ENCODE results near the gene PC. TPM values are rescaled to one million over a fixed set of nuclear protein-coding genes. Genes with fewer than 3 reads are reported as not detected.

Gene PC
- total and polyA plus RNA-seq, 2 donors (not counting 3 experiments of a cell fraction or from before 2014, with no cell fraction given): 5.5 to 17.5 TPM

DNA sequence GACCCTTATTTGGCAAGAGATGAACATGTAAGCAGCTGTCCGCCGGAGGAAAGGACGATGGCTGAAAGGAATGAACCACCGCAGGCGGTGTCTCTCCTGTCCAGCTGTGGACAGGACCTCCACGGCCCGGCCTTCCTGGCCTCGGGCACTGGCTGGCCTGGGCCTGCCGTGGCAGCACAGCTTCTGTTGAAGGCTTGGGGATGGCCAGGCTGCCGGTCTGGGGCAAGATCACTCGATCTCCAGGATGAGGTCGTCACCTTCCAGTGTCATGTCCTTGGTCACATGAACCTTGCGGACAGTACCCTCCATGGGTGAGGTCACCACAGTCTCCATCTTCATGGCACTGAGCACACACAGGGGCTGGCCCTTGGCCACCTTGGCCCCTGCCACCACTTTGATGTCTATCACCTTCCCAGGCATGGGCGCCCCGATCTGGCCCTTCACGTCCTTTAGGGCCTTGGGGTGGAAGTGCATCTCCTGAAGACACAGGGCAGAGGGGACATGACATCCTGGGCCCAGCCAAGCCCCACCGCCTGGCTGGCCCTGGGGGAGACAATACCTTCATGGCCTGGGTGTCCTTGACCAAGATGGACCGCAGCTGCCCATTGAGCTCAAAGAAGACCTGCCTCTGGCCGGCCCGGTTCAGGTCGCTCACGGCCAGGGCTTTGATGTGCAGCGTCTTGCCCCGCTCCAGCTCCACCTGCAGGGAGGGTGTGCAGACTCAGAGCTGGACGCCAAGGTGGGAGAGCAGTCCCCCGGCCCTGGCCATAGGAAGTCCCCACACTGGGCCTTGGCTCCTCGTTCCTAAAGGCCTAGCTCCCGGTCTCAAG, 109.3 kb downstream of the PC start:
- Histone ChIP-seq H3K27me3 (ENCODE audit: control insufficient read depth in 2 of 2, insufficient read depth in 2 of 2, low read length in 2 of 2) (no peaks in the 10 kb centered on the region), H2AFZ (ENCODE audit: low read depth, low read length) (no peak overlapping the region), H3K4me3 (replicated peaks in 1 of 3; ENCODE audit: insufficient read depth in 1 of 3, low read depth in 1 of 3, low read length in 3 of 3) (no peak overlapping the region), H3K4me2 (ENCODE audit: insufficient read depth, low read length) (no peak overlapping the region), H3K9me1 (replicated peaks; ENCODE audit: control insufficient read depth, extremely low read depth, insufficient read depth, low read length) (no peaks in the 10 kb centered on the region), H3K79me2 (ENCODE audit: control insufficient read depth, insufficient read depth, low read length) (peaks cover 18% of the 10 kb centered on the region), H3K4me1 (ENCODE audit: control insufficient read depth, extremely low read depth, insufficient read depth, low read length) (peaks cover 15% of the 10 kb centered on the region), H3K9me3 (replicated peaks; ENCODE audit: control insufficient read depth, insufficient read depth, low read length) (no peaks in the 10 kb centered on the region), H3K9ac (replicated peaks; ENCODE audit: extremely low read depth, insufficient read depth, low read length) (no peak overlapping the region), H3K27ac (ENCODE audit: insufficient read depth, low read depth, low read length) (no peak overlapping the region), H4K20me1 (replicated peaks; ENCODE audit: control insufficient read depth, extremely low read depth, insufficient read depth, low read length) (no peaks in the 10 kb centered on the region), H3K36me3 (ENCODE audit: control insufficient read depth in 2 of 2, extremely low read depth in 1 of 2, insufficient read depth in 2 of 2, low read length in 2 of 2) (peaks cover 7 to 13% of the 10 kb centered on the region in 2 experiments)
- FAIRE-seq: no peak
- no TSS peak for BruUV-seq (replicated peaks)
- intact Hi-C loops (cut with micrococcal nuclease): loop anchor here (10.0 kb wide), 1 partner anchor 776 kb away; the partner anchor contains the start of gene NUDT8
- dilution Hi-C loops (cut with MboI; ENCODE audit: extremely low pct_ligation_motif_present, low sequenced_read_pairs): no loop called here
- DNase-seq (ENCODE audit: low read depth, low spot score): no peak
- TF ChIP-seq GATA2 (IDR thresholded peaks at IDR 0.05; ENCODE audit: insufficient read depth, insufficient read length, low read depth, low read length) (no peak), MYC (IDR thresholded peaks at IDR 0.05; ENCODE audit: low read depth, low read length) (no peak), FOS (IDR thresholded peaks at IDR 0.05; ENCODE audit: borderline replicate concordance, insufficient read depth, low read length) (no peak), EZH2 (IDR thresholded peaks at IDR 0.05; ENCODE audit: borderline replicate concordance, low read depth, low read length, severe bottlenecking) (no peak), POLR2AphosphoS5 (IDR thresholded peaks at IDR 0.05; ENCODE audit: insufficient read depth, low read depth, low read length) (no peak), POLR2A (IDR thresholded peaks at IDR 0.05; ENCODE audit: low read depth, low read length) (no peak), JUN (IDR thresholded peaks at IDR 0.05; ENCODE audit: borderline replicate concordance, insufficient read depth, insufficient read length, low read depth) (no peak)
- TF ChIP-seq, protein P1, sequence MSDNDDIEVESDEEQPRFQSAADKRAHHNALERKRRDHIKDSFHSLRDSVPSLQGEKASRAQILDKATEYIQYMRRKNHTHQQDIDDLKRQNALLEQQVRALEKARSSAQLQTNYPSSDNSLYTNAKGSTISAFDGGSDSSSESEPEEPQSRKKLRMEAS (IDR thresholded peaks at IDR 0.05; ENCODE audit: insufficient read depth, insufficient read length): no peak
- TF ChIP-seq, protein P2, sequence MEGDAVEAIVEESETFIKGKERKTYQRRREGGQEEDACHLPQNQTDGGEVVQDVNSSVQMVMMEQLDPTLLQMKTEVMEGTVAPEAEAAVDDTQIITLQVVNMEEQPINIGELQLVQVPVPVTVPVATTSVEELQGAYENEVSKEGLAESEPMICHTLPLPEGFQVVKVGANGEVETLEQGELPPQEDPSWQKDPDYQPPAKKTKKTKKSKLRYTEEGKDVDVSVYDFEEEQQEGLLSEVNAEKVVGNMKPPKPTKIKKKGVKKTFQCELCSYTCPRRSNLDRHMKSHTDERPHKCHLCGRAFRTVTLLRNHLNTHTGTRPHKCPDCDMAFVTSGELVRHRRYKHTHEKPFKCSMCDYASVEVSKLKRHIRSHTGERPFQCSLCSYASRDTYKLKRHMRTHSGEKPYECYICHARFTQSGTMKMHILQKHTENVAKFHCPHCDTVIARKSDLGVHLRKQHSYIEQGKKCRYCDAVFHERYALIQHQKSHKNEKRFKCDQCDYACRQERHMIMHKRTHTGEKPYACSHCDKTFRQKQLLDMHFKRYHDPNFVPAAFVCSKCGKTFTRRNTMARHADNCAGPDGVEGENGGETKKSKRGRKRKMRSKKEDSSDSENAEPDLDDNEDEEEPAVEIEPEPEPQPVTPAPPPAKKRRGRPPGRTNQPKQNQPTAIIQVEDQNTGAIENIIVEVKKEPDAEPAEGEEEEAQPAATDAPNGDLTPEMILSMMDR (IDR thresholded peaks at IDR 0.05; ENCODE audit: extremely low read depth in 1 of 2, insufficient read depth in 1 of 2, low read depth in 1 of 2, low read length in 2 of 2): no peak
- ChIA-PET CTCF (interaction anchor here (1.0 to 1.2 kb wide), 2 partner anchors 14 to 127 kb away, joined by 3 read pairs; no protein-coding TSS in a partner anchor), POLR2A (no interaction called here)

All from endothelial cell of umbilical vein (primary cell).